A549 (cell line): ENCODE measurements around the gene DUSP3. TPM values are rescaled to one million over a fixed set of nuclear protein-coding genes. Genes with fewer than 3 reads are reported as not detected.
A peak's percentile ranks its signal among the peaks of the same experiment; 100 is the strongest.

ENCODE experiments used
- ATAC-seq, 2 experiments: fragments of 200-7000 bp in 1 of 2; fragments of >200 bp in 1 of 2; cut with Nextera tagmentation in 1 of 2; cut with Tn5 transposase in 1 of 2; 3 replicates each; pipeline versions ENCODE4 v1.8.0 to v1.9.1; 2018 to 2020; ENCODE audit warnings: mild to moderate bottlenecking in 1 of 2, moderate library complexity in 1 of 2
- CTCF ChIA-PET: fragments of 300-600 bp; sonication (Branson Sonifier 250); formaldehyde crosslinking; extraction: SDS; loops from one replicate; lab custom pipeline; 2021; ENCODE audit warnings: antibody characterized with exemption, inconsistent platforms; lab: Yijun Ruan, JAX
- POLR2A ChIA-PET: fragments of 350-600 bp; formaldehyde crosslinking; extraction: SDS; loops from one replicate; lab custom pipeline; 2021; ENCODE audit warnings: antibody characterized with exemption, inconsistent platforms; lab: Yijun Ruan, JAX
- DNase-seq, 2 experiments: peaks; one replicate each; pipeline versions ENCODE4 v3.0.0 to v3.0.0-alpha.2; 2011 to 2016; ENCODE audit warnings: low read depth in 1 of 2, low spot score in 1 of 2
- FAIRE-seq: peaks from 2 replicates; lab custom pipeline; 2011; peaks lifted over from hg19 to GRCh38; lab: Jason Lieb, UNC
- H3K27ac ChIP-seq, 2 experiments: fragments of >200 bp; sonication (Bioruptor Twin); formaldehyde crosslinking; 3 replicates each; pipeline ENCODE4 v1.5.1; 2016 to 2017
- H3K4me1 ChIP-seq: fragments of >200 bp; sonication (Bioruptor Twin); formaldehyde crosslinking; 3 replicates; pipeline ENCODE4 v1.6.1; 2016
- H3K4me2 ChIP-seq: fragments of >200 bp; sonication (Bioruptor Twin); formaldehyde crosslinking; 3 replicates; pipeline ENCODE4 v1.6.1; 2016
- H3K4me3 ChIP-seq: fragments of >200 bp; sonication (Bioruptor Twin); formaldehyde crosslinking; 3 replicates; pipeline ENCODE4 v1.5.1; 2016
- H3K9me3 ChIP-seq: fragments of >200 bp; sonication (Bioruptor Twin); formaldehyde crosslinking; 3 replicates; pipeline ENCODE4 v1.6.1; 2016
- CBX8 ChIP-seq: fragments of 200-600 bp; sonication (generic); IDR thresholded peaks from 2 replicates; pipeline ENCODE4 v1.6.1; 2016
- CHD4 ChIP-seq: fragments of 200-600 bp; sonication (generic); IDR thresholded peaks from 2 replicates; pipeline ENCODE4 v1.6.1; 2016; ENCODE audit warnings: antibody characterized with exemption, mild to moderate bottlenecking, borderline replicate concordance
- ESRRA ChIP-seq: fragments of 150-350 bp; IDR thresholded peaks from 2 replicates; pipeline ENCODE4 v1.6.1; 2014; ENCODE audit warnings: mild to moderate bottlenecking, low read length, borderline replicate concordance
- FOSB ChIP-seq: fragments of 250-450 bp; sonication (Bioruptor Pico); IDR thresholded peaks from 2 replicates; pipeline ENCODE4 v1.5.0; 2020; ENCODE audit warnings: mild to moderate bottlenecking, moderate library complexity
- FOXS1 ChIP-seq: fragments of 250-450 bp; sonication (Bioruptor Pico); IDR thresholded peaks from 2 replicates; pipeline ENCODE4 v1.5.0; 2020; ENCODE audit warnings: mild to moderate bottlenecking, moderate library complexity
- HOXB13 ChIP-seq: fragments of 250-450 bp; sonication (Bioruptor Pico); IDR thresholded peaks from 2 replicates; pipeline ENCODE4 v1.5.0; 2020; ENCODE audit warnings: low read depth, mild to moderate bottlenecking, moderate library complexity
- KDM1A ChIP-seq: fragments of 200-600 bp; sonication (generic); IDR thresholded peaks from 2 replicates; pipeline ENCODE4 v1.6.1; 2016; ENCODE audit warnings: low read depth, mild to moderate bottlenecking
- MAX ChIP-seq: IDR thresholded peaks from 2 replicates; pipeline ENCODE4 v1.6.1; 2012
- NFE2L2 ChIP-seq: fragments of 150-350 bp; conservative IDR thresholded peaks from 2 replicates; pipeline ENCODE4 v1.6.1; 2014; ENCODE audit warnings: low read length
- NR3C1 ChIP-seq: fragments of >200 bp; sonication (Bioruptor Twin); formaldehyde crosslinking; IDR thresholded peaks from 3 replicates; pipeline ENCODE4 v1.6.1; 2017
- PHF8 ChIP-seq: fragments of 200-600 bp; sonication (generic); IDR thresholded peaks from 2 replicates; pipeline ENCODE4 v1.6.1; 2016; ENCODE audit warnings: low read depth, mild to moderate bottlenecking, antibody characterized with exemption, moderate library complexity, borderline replicate concordance
- POLR2A ChIP-seq: IDR thresholded peaks from 2 replicates; pipeline ENCODE4 v1.6.1; 2012; ENCODE audit warnings: mild to moderate bottlenecking, low read length
- RARB ChIP-seq: fragments of 250-450 bp; sonication (Bioruptor Pico); IDR thresholded peaks from 2 replicates; pipeline ENCODE4 v1.8.0; 2021; ENCODE audit warnings: mild to moderate bottlenecking, moderate library complexity
- RCOR1 ChIP-seq: fragments of 150-350 bp; IDR thresholded peaks from 2 replicates; pipeline ENCODE4 v1.6.1; 2014; ENCODE audit warnings: antibody characterized with exemption, low read length, low read depth
- REST ChIP-seq: fragments of 200-600 bp; sonication (generic); IDR thresholded peaks from 2 replicates; pipeline ENCODE4 v1.6.1; 2016; ENCODE audit warnings: antibody characterized with exemption, mild to moderate bottlenecking, moderate library complexity
- RNF2 ChIP-seq: fragments of 200-600 bp; sonication (generic); IDR thresholded peaks from 2 replicates; pipeline ENCODE4 v1.6.1; 2016; ENCODE audit warnings: low read depth, mild to moderate bottlenecking, antibody characterized with exemption, moderate library complexity, borderline replicate concordance
- TFCP2L1 ChIP-seq: fragments of 250-450 bp; sonication (Bioruptor Pico); IDR thresholded peaks from 2 replicates; pipeline ENCODE4 v1.5.0; 2021; ENCODE audit warnings: mild to moderate bottlenecking
- USF2 ChIP-seq: fragments of 450-650 bp; IDR thresholded peaks from 2 replicates; pipeline ENCODE4 v1.6.1; 2014; ENCODE audit warnings: antibody characterized with exemption
- ZFP36 ChIP-seq: fragments of 450-650 bp; IDR thresholded peaks from 2 replicates; pipeline ENCODE4 v1.6.1; 2014; ENCODE audit warnings: borderline replicate concordance; ENCODE audit not compliant: partially characterized antibody
- WGBS: methylation state at CpG from one replicate; pipeline ENCODE4 v1.1.6; 2017; ENCODE audit errors: missing lambda C conversion rate; 5-methylcytosine and 5-hydroxymethylcytosine counted together
- polyA plus RNA-seq, 4 experiments: library from polyadenylated mRNA; depleted of rRNA in 3 of 4; stranded (reverse); fragments of >200 nt; fragmentation: RNase III in 1 of 4; extraction: RNeasy Plus Mini Kit Qiagen cat#74134 plus additional on column Dnase treatment in 1 of 4; gene quantifications; 2 replicates in 3 of 4; 3 replicates in 1 of 4; pipeline ENCODE4 v1.2.3, GENCODE V29; 2011 to 2017

The DUSP3 gene
- polyA plus RNA-seq, 2 of the 4 experiments (the other 2 are of a cell fraction): 60.0 to 62.2 TPM

- CTCF ChIA-PET: interaction anchor here (1.6 to 2.5 kb wide), 2 partner anchors 10 to 13 kb away, joined by 3 to 34 read pairs; no protein-coding TSS in a partner anchor
- WGBS: 92% methylated on average over 2 of the region's 2 CpGs
- Histone ChIP-seq H3K4me1 (peaks cover 18% of the 10 kb centered on the region), H3K4me3 (no peak overlapping the region), H3K27ac (no peak overlapping the region), H3K4me2 (no peak overlapping the region)
- FAIRE-seq (no peak), ATAC-seq (no peak)
- POLR2A ChIA-PET: no interaction called here
- no peak for TF ChIP-seq REST
- no peak for TF ChIP-seq RNF2
- no peak for TF ChIP-seq KDM1A
- no peak for TF ChIP-seq FOXS1 (CRISPR knock-in tag)
- TF ChIP-seq ESRRA: no peak
- TF ChIP-seq TFCP2L1 (CRISPR knock-in tag): no peak
- no peak for TF ChIP-seq NR3C1
- TF ChIP-seq RCOR1: no peak
- TF ChIP-seq, all 56 proteins: peak for 0
- H3K9me3 ChIP-seq: no peaks in the 10 kb centered on the region
- DNase-seq: no peak
These were observed 7.8 kb downstream of the DUSP3 start for GRCh38 chr17:43770957-43771356.

GRCh38 chr17:43769859-43770258, 8.9 kb downstream of the DUSP3 start:
- POLR2A ChIA-PET: no interaction called here
- 99% methylated on average over 11 of the region's 11 CpGs for WGBS

GRCh38 chr17:43769426-43769825, 9.4 kb downstream of the DUSP3 start:
- no peak for DNase-seq
- H3K9me3 ChIP-seq: no peaks in the 10 kb centered on the region
- H3K4me2 ChIP-seq: no peak overlapping the region
- TF ChIP-seq ZFP36: no peak
- TF ChIP-seq NFE2L2: no peak
- no peak for TF ChIP-seq RARB
- TF ChIP-seq FOSB (CRISPR knock-in tag): no peak
- TF ChIP-seq USF2: no peak
- TF ChIP-seq PHF8: no peak
- no peak for TF ChIP-seq FOXS1 (CRISPR knock-in tag)
- TF ChIP-seq RNF2: no peak
- TF ChIP-seq POLR2A: no peak
- TF ChIP-seq MAX: no peak
- no peak for TF ChIP-seq REST
- TF ChIP-seq CBX8: no peak
- TF ChIP-seq, all 56 proteins: peak for 0
- Histone ChIP-seq H3K4me1 (peaks cover 18% of the 10 kb centered on the region), H3K27ac (no peak overlapping the region), H3K4me3 (no peak overlapping the region)
- ChIA-PET CTCF (interaction anchor here (1.0 to 2.5 kb wide), 4 partner anchors 9 to 192 kb away, joined by 3 to 34 read pairs (median 6); no protein-coding TSS in a partner anchor), POLR2A (no interaction called here)
- 95% methylated on average over 16 of the region's 16 CpGs for WGBS
- ATAC-seq (peak in 1 of 2 experiments; percentile 22; a peak in 1 of 6 replicates), FAIRE-seq (no peak)

More at GRCh38 chr17:43769859-43770258, 8.9 kb downstream of the DUSP3 start:
- FAIRE-seq (no peak), ATAC-seq (no peak), DNase-seq (no peak)
- TF ChIP-seq TFCP2L1 (CRISPR knock-in tag): no peak
- TF ChIP-seq CHD4: no peak
- TF ChIP-seq ESRRA: no peak
- no peak for TF ChIP-seq HOXB13 (CRISPR knock-in tag)
- no peak overlapping the region for H3K4me3 ChIP-seq
- CTCF ChIA-PET: interaction anchor here (1.0 to 2.5 kb wide), 4 partner anchors 9 to 193 kb away, joined by 3 to 34 read pairs (median 6); no protein-coding TSS in a partner anchor
- H3K4me1 ChIP-seq: peaks cover 18% of the 10 kb centered on the region
- no peak overlapping the region for H3K27ac ChIP-seq
- no peak overlapping the region for H3K4me2 ChIP-seq
- H3K9me3 ChIP-seq: no peaks in the 10 kb centered on the region
